ENCODE results near the gene DIO3.

- TF ChIP-seq CTCF (IDR thresholded peaks at IDR 0.05; ENCODE audit: borderline replicate concordance, extremely low read depth, low read length, poor library complexity, severe bottlenecking), result no peak
- TF ChIP-seq EZH2 (IDR thresholded peaks at IDR 0.05; ENCODE audit: borderline replicate concordance, low read depth, low read length, severe bottlenecking), result no peak
These were observed 23.9 kb downstream of the DIO3 start for GRCh38 chr14:101585211-101585610.

Data from DND-41 (cell line).